ENCODE data around the gene SYNDIG1L.

DNA sequence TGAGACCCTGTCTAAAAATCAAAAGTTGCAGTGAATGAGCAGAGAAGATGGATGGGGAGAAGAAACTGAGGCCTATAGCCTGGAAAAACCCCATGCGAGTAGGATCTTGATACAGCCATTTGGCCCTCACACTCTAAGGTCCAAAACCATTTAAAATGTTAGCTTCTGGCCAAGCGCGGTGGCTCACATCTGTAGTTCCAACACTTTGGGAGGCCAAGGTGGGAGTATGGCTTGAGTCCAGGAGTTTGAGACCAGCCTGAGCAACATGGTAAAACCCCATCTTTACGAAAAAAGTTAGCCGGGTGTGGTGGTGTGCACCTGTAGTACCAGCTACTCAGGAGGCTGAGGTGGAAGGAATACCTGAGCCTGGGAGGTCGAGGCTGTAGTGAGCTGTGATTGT, 58.0 kb downstream of the SYNDIG1L start:
- TF ChIP-seq CTCF (IDR thresholded peaks at IDR 0.05; ENCODE audit: low read depth, low read length) (no peak), POLR2A (IDR thresholded peaks at IDR 0.05; ENCODE audit: extremely low read depth, insufficient read length) (no peak)

Data from NB4 (cell line).